PFSK-1 (cell line): Measurements from ENCODE around the gene FAM162B.

Experiments used
- FOXP2 ChIP-seq: optimal IDR thresholded peaks from 2 replicates; pipeline ENCODE3; 2011; ENCODE audit warnings: borderline replicate concordance, control low read depth, inconsistent platforms; ENCODE audit not compliant: insufficient read depth; ENCODE audit errors: extremely low read length, extremely low read depth
- POLR2AphosphoS5 ChIP-seq: IDR thresholded peaks from 2 replicates; pipeline ENCODE4 v1.6.1; 2012; ENCODE audit warnings: low read depth, mild to moderate bottlenecking, control low read depth, low read length, moderate library complexity
- SIN3A ChIP-seq: IDR thresholded peaks from 2 replicates; pipeline ENCODE4 v1.6.1; 2012; ENCODE audit warnings: mild to moderate bottlenecking, low read length, moderate library complexity, borderline replicate concordance; ENCODE audit not compliant: insufficient read depth
- TAF1 ChIP-seq: IDR thresholded peaks from 2 replicates; pipeline ENCODE4 v1.6.1; 2012; ENCODE audit warnings: low read length, control low read depth, borderline replicate concordance; ENCODE audit not compliant: insufficient read depth
- TF ChIP-seq, protein P1 (sequence below), 2 experiments: IDR thresholded peaks; 2 replicates each; pipeline versions ENCODE4 v1.6.1 to v1.8.0; 2011 to 2012; ENCODE audit warnings: low read depth in 2 of 2, low read length in 2 of 2, control low read depth in 1 of 2, inconsistent platforms in 1 of 2, mild to moderate bottlenecking in 1 of 2, moderate library complexity in 1 of 2; ENCODE audit not compliant: insufficient read depth in 1 of 2

FAM162B gene

DNA sequence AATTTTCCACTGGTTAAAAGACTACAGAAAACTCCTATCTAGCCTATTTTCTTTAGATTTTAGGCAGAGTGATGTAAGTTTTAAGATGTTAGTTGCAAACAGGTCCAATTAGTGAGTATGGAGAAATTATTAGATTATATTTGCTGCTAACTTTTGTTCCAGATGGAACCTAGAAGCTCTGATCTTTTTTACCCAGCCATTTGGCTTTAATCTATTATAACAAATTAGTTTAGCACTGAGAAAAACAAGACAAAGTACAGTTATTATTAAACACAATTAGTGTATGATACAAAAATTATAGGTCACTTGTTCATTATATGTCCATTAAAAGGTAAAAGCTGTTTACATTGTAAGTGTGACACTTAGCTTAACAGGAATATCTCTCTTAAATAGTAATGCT lies 2.5 kb downstream of the FAM162B start:
- no peak for TF ChIP-seq TAF1
- TF ChIP-seq FOXP2, result no peak
- TF ChIP-seq, protein P1, sequence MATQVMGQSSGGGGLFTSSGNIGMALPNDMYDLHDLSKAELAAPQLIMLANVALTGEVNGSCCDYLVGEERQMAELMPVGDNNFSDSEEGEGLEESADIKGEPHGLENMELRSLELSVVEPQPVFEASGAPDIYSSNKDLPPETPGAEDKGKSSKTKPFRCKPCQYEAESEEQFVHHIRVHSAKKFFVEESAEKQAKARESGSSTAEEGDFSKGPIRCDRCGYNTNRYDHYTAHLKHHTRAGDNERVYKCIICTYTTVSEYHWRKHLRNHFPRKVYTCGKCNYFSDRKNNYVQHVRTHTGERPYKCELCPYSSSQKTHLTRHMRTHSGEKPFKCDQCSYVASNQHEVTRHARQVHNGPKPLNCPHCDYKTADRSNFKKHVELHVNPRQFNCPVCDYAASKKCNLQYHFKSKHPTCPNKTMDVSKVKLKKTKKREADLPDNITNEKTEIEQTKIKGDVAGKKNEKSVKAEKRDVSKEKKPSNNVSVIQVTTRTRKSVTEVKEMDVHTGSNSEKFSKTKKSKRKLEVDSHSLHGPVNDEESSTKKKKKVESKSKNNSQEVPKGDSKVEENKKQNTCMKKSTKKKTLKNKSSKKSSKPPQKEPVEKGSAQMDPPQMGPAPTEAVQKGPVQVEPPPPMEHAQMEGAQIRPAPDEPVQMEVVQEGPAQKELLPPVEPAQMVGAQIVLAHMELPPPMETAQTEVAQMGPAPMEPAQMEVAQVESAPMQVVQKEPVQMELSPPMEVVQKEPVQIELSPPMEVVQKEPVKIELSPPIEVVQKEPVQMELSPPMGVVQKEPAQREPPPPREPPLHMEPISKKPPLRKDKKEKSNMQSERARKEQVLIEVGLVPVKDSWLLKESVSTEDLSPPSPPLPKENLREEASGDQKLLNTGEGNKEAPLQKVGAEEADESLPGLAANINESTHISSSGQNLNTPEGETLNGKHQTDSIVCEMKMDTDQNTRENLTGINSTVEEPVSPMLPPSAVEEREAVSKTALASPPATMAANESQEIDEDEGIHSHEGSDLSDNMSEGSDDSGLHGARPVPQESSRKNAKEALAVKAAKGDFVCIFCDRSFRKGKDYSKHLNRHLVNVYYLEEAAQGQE (IDR thresholded peaks at IDR 0.05; ENCODE audit: insufficient read depth in 1 of 2, low read depth in 2 of 2, low read length in 2 of 2), result no peak
- TF ChIP-seq POLR2AphosphoS5, result no peak
- TF ChIP-seq SIN3A, result no peak

GRCh38 chr6:116762235-116762634 lies 3.3 kb downstream of the FAM162B start:
- TF ChIP-seq TAF1 (no peak), POLR2AphosphoS5 (no peak), SIN3A (no peak), FOXP2 (no peak)
- TF ChIP-seq, protein P1 (IDR thresholded peaks at IDR 0.05; ENCODE audit: insufficient read depth in 1 of 2, low read depth in 2 of 2, low read length in 2 of 2), result no peak

GRCh38 chr6:116761779-116762178 lies 3.7 kb downstream of the FAM162B start:
- TF ChIP-seq SIN3A, result no peak
- TF ChIP-seq, protein P1 (IDR thresholded peaks at IDR 0.05; ENCODE audit: insufficient read depth in 1 of 2, low read depth in 2 of 2, low read length in 2 of 2), result no peak
- TF ChIP-seq TAF1, result no peak
- TF ChIP-seq FOXP2, result no peak
- no peak for TF ChIP-seq POLR2AphosphoS5

DNA sequence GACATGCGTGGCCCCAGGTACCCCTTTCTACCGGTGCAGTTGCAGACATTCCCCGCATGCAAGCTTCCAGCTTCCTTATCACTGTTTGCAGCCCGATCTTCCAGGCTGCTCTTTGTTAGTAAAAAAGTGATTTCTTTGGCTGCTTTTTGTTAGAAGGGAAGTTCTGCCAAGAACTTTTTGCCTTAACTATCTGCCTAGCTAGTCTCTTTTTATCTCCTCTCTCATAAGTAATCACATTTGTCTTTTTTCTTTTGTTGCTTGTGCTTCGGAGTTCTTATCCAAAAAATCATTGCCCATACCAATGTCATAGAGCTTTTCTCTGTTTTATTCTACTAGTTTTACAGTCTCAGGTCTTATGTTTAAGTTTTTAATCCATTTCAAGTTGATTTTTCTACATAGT lies 20.3 kb downstream of the FAM162B start:
- no peak for TF ChIP-seq POLR2AphosphoS5
- TF ChIP-seq TAF1, result no peak

- TF ChIP-seq, protein P1 (IDR thresholded peaks at IDR 0.05; ENCODE audit: insufficient read depth in 1 of 2, low read depth in 2 of 2, low read length in 2 of 2), result no peak
- TF ChIP-seq POLR2AphosphoS5 (no peak), TAF1 (no peak), SIN3A (no peak), FOXP2 (no peak)
Observed at GRCh38 chr6:116741571-116741970, 23.9 kb downstream of the FAM162B start.

- TF ChIP-seq, protein P1 (IDR thresholded peaks at IDR 0.05; ENCODE audit: insufficient read depth in 1 of 2, low read depth in 2 of 2, low read length in 2 of 2), result no peak
- TF ChIP-seq FOXP2, result no peak
- no peak for TF ChIP-seq TAF1
- TF ChIP-seq SIN3A, result no peak
- no peak for TF ChIP-seq POLR2AphosphoS5
Observed at GRCh38 chr6:116737004-116737403, 28.5 kb downstream of the FAM162B start.
